Endometrial microvascular endothelial cells (primary cell): Measurements from ENCODE around the gene NOL4L. TPM values are rescaled to one million over a fixed set of nuclear protein-coding genes. Genes with fewer than 3 reads are reported as not detected.
"Not testable (repeated sequence)": the region's sequence is repeated elsewhere in the genome, so short reads cannot be mapped to it uniquely, and the experiment has no call there.

ENCODE experiments used
- in situ Hi-C: cut with HindIII; loops from 2 replicates; pipeline ENCODE4 v1.10.0; 2017; ENCODE audit warnings: low sequenced_read_pairs, low pct_unique_long_range_greater_than_20kb; ENCODE audit errors: inconsistent ontology term
- total RNA-seq: library from RNA; depleted of rRNA; stranded (reverse); fragments of >200 nt; gene quantifications from one replicate; pipeline ENCODE4 v1.2.3, GENCODE V29; 2015; ENCODE audit errors: inconsistent ontology term

Gene NOL4L
- total RNA-seq, 1 donor from 2014 or later: 25.6 TPM

DNA sequence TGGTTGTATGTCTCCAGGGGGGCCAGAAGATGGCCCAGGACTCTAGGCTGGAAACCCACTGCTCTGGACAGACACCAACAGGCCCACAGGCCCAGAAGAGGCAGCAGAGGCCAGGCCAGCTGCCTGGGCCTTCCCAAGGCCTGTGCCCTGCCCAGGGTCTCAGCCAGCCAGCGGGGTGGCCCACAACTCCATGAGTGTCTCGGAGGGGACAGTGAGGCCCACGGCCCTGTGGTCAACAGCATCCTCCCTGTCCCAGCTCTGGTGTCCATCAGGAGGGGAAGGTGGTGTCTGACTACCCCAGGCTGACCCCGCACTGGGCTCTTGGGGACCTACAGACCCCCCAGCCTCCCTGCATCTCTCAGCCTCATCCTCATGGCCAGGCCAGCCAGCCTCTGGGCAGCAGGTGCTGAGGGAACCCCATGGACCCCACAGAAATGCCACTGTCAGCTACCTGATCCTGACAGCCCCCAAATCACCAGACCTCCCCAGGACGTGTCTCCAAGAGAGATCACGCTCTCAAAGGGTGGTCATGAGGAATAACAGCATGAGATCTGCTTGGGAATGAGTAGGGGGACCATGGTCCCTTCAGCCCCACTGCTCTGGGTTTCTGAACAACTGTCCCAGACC lies 112.4 kb downstream of the NOL4L start:
- in situ Hi-C loops: no loop called here

DNA sequence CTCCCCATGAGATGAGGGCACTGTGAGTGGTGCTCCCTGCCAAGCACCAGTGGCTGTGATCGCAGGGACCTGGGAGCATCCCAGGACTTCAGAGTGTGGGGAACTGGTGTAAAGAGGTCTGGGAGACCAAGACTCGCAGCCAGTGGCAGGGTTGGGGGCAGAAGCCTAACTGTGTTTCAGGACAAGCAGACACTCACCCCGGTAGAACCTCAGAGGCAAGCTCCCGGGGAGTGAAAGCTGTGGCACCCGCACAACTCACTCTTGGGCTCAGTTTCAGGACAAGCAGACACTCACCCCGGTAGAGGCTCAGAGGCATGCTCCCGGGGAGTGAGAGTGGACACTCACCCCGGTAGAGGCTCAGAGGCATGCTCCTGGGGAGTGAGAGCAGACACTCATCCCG lies 114.2 kb downstream of the NOL4L start:
- in situ Hi-C loops: no loop called here

DNA sequence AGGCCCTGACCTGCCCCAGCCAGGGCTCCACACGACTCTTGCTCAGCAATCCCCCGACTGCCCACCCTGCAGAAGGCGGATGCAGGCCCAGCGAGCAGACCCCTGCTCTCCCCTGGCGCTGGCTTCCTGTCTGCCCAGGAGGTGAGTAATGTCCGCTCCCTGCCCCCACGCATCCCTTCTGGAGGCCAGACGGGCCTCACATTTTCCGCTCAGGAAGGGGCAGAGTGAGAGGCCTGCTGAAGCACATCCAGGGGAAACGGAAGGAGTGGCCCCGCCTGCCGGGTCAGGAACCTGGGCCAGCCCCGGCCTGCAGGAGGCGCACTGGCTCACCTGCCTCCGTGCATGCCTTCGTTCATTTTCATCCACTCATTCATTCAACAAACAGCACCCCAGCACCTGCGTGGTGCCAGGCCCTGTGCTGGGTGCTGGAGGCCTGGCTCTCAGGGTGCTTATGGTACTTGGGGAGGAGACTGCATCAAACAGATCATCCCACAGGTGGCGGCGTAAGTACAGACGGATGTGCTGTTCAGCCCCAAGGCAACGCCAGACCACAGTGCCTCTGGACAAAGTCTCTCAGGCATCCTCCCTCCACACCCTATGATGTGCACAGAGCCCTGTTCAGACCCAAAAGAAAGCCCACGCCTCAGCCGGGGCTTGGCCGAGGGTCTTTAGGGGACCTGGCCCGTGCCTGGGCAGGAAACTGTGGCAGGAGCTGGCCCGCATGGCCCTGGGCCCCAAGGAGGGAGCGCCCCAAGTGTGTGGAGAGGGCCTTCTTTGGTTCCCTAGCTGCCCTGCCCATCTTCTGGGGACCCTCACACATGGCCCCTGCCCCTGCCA lies 114.9 kb downstream of the NOL4L start:
- in situ Hi-C loops: no loop called here

DNA sequence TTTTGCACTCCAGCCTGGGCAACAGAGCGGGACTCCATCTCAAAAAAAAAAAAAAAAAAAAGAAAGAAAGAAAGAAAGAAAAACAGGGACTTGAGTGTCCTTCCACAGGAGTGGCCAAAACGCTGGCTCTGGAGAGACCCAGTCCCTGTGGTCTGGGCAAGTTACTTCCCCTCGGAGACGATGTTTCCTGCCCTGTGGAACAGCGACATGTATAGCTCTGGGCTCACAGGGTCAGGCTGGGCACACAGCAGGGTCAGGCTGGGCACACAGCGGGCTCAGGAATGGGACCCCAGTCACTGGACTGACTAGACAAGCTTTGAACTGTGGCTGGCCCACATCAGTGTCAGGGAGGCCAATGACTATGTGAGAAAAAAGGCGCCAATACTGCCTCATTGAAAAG lies 116.3 kb downstream of the NOL4L start:
- in situ Hi-C loops: no loop called here

DNA sequence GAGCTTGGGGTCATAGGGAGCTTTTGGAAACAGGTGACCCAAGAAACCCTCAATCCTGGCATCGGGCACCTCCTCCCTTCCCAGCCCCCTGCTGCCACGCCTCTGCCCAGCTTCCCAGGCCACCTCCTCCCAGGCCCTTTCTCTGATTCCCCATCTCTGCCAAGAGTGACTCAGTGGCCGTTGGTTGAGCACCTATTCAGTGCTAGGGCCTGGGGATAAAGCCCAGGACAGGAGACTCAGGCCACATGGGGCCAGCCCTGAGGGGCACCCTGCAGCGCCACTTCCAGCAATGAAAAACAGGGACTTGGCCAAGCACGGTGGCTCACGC lies 116.9 kb downstream of the NOL4L start:
- in situ Hi-C loops: no loop called here

DNA sequence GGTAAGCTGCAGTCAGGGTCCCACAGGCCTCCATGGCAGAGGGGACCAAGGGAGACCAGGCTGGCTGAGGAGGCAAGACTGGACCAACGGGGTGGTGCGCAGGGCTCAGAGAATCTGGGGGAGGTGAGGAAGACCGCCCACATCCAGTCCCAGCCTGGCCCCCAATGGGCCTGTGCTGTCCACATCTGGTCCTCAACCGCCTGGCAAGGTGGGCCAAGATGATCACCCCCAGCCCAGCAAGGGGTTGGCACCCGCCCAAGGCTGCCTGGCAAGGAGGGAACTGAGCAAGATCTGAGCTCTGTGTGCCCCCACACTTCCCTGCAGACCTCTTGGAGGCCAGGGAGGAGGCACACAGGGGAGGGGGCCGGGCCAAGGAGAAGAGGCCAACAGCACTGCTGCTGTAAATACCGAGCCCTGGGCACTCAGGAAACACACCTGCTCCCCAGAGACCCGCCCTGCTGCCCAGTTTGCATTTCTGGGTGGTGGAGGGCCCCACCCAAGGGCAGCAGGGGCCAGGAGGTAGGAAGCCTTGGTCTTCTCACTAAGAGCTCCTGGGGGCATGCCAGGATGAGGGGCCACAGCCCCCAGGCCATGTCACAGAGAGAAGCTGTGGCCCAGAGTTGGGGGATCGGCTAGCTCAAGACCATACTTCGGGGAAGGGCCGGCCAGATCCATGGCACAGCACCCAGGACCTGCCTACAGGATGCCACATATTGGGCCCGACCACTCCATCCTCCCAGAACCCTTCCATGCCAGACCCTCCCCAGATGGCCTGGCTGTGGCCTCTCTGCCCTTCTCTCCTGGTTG lies 117.4 kb downstream of the NOL4L start:
- in situ Hi-C loops: no loop called here

DNA sequence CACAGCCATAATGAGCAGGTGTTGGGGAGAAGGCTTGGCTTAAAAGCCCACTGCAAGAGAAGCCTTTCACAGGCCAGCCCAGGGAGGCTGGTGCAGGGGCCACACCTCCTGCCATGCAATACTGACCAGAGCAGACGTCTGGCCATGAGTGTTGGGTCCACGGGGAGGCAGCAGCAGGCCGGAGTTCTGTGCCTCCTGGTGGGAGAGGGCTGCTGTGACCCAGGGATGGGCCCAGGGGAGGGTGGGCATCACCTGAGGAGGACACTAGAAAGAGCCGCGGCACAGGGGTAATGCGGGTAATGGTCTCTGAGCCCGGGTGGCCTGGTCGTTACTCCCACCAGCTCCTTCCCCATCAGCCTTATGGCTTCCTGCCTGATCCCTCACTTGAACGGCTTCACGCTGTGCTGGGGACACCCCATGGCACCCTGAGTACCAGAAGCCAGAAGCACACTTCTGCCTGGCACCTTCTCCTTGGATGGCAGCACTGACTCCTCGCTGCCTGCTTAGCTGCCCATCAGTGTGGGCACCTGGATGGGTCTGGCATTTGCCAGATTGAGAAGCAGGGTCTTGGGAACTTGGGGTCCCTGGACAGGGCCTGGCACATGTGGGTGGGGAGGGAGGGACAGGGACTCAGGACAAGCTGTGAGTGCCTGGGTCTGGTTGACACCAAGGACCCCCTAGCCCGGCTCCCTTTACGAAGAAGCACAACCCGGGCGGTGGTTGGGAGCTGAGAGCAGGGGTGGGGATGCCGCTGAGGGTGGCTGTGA lies 118.2 kb downstream of the NOL4L start:
- in situ Hi-C loops: no loop called here

DNA sequence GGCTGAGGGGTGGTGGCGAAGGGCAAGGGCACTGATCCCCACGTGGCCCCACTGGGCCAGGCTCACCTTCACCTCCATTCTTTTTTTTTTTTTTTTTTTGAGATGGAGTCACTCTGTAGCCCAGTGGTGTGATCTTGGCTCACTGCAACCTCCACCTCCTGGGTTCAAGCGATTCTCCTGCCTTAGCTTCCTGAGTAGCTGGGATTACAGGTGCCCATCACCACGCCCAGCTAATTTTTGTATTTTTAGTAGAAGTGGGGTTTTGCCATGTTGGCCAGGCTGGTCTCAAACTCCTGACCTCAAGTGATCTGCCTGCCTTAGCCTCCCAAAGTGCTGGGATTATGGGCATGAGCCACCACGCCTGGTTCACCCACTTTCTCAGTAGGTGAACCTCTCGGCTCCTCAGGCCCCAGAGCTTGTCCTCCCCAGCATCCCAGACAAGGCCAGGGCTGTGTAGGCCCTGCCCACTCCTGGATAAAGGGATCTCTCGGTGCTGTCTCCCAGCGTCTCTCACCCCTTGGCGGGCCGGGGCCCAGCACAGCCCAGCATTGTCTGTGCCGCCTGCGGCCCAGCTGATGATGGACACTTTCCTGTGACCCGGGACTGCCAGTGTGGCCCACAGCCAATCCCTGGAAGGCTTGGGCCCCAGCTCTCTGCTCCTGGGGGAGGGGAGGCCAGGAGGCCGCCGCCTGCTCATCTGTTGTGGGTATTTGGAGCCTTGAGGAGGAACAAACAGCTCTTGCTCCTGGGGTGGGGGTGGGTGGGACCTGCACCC lies 119.0 kb downstream of the NOL4L start:
- in situ Hi-C loops: not testable (repeated sequence)

DNA sequence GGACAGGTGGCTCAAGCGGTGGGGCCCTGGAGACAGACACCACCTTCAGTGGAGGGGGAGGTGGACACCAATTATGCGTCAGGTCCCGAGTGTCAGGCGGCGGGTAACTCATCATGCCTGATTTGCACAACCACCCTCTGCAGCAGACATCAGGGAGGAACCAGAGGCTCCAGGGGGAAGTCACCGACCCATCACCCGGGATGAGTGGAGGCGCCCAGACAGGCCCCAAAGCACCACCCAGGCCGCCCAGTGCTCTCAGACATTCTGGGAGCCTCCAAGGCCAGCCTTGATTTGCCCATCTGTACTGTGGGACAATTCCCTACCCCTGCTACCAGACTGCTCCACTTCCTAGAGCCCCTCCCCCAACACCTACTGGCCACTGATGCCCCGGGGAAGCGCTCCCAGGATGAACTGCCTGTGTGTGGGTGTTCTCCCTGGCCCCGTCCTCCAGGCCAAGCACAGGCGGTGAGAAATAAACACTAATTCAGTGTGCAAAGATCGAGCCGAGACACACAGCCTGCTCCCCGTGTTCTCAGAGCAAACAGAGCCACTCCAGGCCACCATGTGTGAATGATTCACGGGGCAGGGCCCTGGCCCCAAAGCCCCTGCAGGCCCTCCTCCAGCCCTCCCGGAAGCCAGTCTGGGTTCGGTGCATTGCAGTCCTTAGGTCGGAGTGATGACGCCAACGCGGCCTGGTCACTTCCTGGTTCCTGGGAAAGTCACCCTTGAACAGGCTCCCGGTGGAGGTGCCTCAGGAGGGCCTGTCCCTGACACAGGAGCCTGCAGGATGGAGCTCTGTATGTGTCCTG lies 119.8 kb downstream of the NOL4L start:
- in situ Hi-C loops: no loop called here

DNA sequence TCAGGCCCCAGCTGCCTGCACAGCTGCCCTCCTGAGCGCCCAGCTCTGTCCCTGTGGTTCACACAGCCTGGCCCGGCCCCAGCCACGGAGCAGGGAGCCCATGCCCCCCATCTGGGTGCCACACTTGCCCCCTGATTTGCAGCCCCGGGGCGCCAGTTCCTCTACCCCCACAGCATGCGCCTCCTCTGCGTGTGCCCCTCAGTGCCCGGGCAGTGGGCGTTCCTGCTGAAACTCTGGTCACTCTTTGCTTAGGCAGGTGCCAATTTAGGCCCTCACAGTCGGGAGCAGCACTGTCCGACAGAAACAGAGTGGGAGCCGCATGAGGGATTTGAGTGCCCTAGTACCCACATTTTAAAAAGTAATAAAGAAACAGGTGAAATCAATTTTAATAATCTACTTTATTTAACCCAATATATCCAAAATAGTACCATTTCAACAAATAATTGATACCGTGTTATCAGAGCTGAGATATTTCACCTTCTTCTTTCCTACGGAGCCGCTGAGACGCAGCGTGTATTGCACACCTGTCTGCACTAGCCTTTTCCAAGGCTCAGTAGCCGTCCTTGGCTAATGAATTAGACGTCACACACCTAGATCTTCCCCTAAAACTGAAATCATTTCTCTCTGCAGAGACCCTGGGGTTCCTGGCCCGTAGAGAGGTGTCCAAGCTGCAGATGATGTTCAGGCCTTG lies 120.6 kb downstream of the NOL4L start:
- in situ Hi-C loops: no loop called here

DNA sequence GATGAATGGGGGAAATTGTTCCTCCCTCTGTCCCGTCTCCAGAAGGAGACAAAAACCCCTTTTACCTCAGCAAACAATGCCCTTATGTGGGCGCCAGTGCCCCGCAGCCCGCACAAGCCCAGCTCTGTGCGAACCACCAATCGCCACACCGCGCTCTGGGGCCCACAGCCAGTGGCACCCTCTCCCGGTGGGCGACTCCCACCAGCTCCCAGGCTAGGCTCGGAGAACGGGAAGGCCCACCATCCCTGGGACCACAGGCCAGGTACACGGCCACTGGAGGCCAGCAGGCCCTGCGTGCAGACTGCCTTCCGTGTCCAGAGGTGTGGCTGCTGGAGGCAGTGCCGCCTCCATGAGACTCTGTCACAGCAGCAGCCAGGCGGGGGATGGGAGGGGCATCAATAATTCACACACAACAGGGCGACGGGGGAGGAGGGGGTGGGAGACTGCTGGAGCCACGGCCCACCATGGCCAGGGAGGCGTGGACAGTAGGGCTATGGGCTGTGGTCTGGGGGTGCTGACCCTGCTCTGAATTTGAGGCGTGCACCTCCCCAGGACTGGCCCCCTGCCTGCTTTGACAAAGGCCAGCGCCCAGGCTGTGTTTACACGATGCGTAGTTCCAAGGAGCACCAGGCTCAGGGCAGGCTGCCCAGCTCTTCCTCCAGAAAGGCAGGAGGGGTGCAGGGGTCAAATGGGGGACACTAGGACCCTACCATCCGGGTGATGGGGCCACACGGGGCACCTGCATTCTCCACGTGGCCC lies 121.3 kb downstream of the NOL4L start:
- in situ Hi-C loops: no loop called here

DNA sequence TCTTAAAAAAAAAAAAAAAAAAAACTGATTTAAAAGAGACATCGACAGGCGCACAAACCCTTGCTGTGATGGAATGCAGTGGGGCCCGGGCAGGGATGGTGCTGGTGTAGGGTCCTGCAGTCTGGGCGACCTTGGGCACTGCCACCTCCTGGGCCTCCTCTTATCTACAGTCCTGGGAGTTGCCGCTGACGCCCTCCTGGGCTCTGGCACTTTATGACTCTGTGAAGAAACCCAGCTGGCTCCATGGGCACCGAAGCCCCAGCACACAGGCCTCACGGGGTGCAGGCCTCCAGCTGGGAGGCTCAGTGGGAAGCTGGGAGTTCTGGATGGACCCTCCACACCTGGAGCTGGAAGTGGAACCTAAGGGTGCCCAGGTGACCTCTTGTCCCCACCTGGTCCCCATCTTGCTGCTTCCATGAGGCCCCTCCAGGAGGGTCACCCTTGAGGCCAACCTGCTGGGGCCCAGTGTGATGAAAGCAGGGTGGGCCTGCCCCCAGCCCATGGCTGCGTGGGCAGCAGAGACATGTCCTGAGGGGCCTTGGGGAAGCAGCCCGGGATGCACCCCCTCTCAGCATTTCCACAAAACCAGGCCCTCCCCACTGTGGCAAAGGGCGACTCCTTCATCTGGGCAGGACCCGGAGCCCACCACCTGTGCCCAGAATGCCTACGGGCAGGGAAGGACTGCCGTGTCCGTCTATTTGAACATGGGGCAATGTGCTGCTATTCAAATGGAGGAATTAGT lies 122.1 kb downstream of the NOL4L start:
- in situ Hi-C loops: no loop called here

DNA sequence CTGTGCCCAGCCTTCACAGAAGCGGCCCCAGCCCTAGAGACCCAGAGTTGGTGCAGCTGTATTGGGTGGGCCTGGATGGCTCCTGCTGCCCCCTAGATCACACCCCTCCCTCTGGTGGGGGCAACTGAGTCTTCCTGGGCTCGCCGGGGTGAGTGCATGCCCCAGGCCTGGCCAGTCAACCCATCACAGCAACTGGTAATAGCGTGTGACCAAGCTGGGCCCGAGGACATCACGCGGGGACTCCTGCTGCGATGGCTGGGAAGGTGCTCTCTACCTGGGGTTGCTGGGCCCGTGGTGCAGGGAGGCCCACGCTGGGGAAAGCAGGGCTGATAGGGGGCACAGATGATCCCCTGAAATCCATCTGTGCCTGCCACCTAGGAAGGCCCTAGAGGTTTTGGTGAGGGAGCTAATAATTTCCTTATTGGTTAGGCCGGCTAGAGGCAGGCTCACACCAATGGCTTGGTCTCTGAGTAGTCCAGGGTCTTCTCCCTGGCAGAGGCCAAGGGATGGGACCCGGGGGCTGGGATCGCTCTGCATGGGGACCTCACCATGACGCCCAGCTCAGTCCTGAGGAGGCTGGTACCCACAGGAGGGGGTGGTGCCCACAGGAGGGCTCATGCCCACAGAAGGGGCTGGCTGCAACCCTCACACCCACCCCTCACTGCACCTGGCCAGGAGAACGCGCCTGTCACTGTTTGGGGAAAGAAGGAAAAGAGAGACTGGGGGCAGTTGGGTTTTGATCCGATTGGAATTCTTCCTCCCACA lies 123.1 kb downstream of the NOL4L start:
- in situ Hi-C loops: no loop called here

DNA sequence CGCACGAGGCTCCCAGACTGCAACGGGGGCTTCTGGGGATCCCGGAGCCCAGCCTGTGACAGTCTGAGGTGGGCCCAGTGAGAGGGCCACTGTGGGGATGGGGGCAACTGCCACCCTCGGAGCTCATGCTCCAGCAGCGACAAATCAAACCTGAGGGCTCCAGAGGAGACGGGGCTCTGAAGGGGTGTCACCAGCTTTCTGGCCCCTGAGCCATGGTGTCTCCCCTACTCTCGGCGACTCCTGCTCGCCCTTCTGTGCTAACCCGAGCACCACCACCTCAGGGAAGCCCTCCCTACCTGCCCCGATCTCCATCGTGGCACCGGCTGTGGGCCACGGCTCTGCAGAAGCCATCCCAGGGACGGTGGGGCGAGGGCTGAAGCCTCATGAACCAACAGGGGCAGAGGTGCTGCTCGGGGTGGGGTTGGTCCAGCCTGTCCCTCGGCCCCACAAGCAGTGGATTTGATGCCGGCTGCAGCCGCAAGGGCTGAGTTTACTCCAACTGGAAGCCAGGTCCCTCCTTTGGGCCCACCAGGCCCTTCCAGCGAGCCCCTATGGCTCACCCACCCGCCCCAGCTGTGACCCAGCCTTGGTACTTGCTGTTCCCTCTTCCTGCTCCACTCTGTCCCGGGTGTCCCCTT lies 124.3 kb downstream of the NOL4L start:
- in situ Hi-C loops: no loop called here

DNA sequence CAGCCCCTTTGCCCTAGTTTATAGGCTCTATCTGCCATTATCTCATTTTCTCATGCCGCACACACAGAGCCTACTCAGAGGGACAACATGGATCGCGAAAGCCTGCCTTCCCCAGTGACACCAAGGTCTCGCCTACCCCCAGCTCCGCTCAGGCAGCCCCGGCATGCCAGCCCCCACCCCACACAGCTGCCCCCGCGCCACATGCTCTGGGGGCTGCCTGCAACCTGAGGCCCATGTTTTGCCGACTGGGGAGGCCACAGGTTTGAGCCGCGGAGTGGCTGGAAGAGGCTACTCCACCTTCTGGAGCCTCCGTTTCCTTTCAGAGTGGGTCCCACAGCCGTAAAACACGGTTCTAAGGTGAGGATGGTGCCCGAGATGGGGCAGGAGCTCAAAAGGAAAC lies 124.9 kb downstream of the NOL4L start:
- in situ Hi-C loops: no loop called here
